NCI-H146 (cell line): ENCODE measurements around the gene TP53.
"Not testable (repeated sequence)": the region's sequence is repeated elsewhere in the genome, so short reads cannot be mapped to it uniquely, and the experiment has no call there.

Experiments used
- DNase-seq: peaks from one replicate; lab custom pipeline; 2025; lab: John Stamatoyannopoulos, UW

TP53 gene

DNA sequence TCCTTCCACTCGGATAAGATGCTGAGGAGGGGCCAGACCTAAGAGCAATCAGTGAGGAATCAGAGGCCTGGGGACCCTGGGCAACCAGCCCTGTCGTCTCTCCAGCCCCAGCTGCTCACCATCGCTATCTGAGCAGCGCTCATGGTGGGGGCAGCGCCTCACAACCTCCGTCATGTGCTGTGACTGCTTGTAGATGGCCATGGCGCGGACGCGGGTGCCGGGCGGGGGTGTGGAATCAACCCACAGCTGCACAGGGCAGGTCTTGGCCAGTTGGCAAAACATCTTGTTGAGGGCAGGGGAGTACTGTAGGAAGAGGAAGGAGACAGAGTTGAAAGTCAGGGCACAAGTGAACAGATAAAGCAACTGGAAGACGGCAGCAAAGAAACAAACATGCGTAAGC, 12.4 kb downstream of the TP53 start:
- DNase-seq, result no peak

GRCh38 chr17:7673239-7673638, 14.1 kb downstream of the TP53 start:
- no peak for DNase-seq

DNA sequence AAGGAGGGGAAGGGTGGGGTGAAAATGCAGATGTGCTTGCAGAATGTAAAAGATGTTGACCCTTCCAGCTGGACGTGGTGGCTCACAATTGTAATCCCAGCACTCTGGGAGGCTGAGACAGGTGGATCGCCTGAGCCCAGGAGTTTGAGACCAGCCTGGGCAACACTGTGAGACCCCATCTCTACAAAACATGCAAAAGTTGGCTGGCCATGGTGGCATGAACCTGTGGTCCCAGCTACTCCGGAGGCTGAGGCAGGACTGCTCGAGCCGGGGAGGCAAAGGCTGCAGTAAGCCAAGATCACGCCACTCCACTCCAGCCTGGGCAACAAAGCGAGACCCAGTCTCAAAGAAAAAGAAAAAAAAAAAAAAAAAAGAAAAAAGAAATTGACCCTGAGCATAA, 18.8 kb downstream of the TP53 start:
- no peak for DNase-seq

DNA sequence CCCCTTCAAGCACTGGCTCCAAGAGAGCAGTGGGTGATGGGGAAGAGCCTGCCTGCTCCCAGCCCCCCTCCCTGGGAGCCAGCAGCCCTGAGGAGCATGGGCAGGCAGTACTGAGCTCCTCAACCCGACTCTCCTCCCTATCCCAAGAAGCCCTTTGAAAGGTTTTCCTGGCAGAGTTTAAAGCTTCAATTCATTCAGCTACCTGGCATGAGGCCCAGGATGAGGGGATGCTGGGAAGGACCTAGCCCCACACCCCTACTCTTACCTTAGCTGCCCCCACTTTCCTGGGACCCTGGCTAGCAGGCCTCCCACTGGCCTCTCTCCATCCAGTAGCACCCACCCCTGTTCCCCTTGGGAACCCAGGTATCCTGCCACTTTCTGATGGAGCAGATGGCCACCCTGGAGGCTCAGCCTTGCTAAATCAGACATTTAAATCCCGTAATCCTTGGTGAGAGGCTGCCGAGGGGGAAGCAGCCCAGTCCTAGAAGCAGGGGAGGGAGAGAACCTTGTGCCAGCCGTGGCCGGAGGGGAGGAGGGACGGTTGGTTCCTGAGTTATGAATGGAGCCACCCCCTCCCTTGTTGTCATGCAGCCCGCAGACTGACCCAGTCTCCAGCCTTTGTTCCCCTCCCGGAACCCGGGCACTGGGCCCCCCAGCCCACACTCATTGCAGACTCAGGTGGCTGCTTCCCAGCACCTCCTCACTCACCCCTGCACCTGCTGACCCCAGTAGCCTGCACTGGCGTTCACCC, 19.5 kb downstream of the TP53 start:
- DNase-seq, result no peak

DNA sequence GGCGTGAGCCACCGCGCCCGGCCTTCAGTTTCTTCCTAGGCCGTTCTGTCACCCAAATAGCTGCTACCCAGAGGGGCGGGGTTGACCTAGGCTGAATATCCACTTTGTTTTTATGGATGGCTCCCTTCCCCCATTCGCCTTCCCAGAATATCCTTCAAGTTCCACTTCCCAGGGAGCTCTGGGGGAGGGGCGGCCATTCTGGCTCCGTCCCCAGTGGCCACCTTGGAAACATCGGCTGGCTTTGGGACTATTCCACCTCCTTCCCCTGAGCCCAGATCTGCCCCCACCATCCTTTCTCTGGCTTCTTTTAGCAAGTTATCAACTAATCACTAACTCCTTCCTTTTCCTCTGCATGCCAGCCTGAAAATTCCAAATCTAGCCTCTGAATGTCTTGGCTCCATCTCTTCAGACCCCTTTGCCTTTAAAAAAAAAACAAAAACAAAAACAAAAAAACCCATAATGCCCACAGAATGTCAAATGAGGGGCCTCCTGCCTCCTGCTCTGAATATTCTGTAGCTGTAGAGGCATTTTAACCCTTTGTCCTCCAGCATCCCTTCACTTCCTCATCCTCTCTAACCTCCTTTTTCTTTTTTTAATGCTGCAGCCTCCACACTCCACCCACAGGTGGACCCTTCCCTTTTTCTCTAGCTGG, 30.2 kb downstream of the TP53 start:
- DNase-seq, result no peak

GRCh38 chr17:7655541-7655840, 31.8 kb downstream of the TP53 start:
- no peak for DNase-seq

DNA sequence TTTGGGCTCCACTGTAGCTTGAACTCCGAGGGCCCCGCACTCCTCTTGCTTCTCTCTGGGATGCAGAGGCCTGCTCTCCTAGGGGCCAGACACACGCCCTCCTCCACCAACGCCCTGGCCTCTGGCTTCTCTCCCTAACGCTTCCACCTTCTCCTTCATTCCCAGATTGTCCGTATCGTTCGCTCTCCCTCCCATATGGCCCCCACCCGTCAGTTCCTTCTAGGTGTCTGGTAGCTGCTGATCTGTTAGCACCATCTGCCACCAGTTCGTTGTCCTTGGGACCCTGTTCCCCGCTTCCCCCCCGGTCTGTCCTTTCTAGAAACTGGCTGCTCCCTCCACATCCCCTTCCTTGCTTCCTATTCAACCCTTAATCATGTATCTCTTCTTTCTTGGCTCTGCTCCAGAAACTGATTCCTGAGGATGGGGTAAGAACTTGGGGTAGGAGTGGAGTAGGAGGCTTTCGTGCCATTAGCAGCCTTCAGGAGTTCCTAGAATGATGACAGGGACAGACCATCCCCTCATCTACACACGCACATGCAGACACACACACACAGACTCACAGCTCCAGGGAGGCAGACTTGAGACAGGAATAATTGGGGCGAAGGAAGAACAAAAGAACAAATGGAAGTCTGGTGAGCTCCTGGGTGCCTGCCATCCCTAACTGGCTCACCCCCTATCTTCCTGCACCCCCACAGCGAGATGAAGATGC, 32.3 kb downstream of the TP53 start:
- no peak for DNase-seq

DNA sequence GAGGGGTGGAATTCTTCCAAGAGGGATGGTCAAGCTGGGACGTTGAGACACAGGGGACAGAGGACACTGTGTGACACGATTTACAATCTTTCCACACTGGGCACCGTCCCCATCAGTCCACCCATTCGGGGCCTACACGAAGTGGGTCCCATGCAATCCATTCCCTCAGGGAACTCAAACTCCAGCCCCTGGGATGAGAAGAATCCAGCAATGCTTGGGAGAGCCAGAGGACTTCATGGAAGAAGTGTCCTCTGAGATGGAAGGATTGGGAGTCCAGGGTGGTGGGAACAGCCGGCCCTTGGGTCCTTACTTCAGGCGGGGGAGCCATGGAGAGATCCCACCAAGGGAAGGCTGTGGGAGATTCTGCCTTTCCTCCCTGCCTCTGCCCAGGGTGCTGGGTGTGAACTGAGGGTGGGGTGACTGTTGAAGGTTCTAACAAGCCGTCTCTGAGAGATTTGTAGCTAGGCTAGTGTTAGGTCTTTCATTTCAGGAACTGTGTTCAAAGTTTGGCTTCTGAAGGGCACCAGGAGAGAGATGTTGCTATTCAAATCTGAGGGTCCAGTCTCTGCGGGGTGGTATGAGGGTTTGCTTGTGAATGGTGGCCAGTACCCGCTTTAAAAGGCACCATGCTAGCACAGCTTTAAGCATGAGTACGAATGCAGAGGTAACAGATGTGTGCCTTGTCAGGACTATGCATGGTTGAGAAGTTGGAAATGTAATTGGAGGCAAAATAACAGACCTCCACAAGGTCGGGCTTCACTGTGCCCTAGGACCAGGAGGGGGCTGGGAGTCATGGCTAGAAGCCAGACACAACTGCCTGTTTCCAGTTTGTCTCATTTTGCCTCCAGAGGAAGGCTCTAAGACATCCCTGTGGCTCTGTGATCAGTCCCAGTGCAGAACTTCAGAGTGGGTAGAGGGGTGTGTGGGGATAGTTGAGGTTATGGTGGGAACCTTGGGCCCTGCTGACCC, 34.6 kb downstream of the TP53 start:
- no peak for DNase-seq

DNA sequence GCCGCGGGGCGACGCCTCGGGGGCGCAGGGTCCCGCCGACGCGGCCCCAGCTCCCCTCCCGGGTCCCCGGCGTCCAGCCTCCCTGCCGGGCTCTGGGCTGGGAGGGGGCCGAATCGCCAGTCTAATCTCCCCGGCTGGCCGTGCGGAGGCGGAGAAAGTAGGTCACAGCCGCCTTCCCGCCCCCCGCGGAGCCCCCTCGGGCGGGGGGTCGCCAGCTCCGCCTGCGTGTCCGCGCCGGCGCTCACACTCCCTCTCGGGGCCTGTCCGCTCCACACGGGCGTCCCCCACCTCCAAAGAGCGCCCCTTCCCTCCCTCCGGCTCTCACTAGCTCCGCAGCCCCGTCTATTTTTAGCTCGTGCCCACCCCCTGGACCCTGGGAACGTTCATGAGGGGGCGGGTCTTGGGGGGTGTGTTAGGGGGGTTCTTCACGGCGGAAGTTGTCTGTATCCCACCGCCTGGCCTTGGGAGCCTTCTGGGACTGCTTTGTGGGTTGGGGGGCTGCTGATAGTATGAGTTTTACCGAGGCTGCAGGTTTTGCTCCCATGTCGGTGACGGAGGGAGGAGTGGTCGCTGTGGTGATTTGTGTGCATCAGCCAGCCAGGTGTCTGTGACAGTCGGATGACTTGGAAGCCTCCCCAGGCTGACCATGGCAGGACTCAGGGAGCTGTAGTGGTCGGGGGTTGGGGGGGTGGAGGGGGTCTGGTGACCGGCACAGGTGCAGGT, 35.5 kb downstream of the TP53 start:
- peak; percentile 35 for DNase-seq

- no peak for DNase-seq
These were observed 36.1 kb downstream of the TP53 start for GRCh38 chr17:7651097-7651664.

DNA sequence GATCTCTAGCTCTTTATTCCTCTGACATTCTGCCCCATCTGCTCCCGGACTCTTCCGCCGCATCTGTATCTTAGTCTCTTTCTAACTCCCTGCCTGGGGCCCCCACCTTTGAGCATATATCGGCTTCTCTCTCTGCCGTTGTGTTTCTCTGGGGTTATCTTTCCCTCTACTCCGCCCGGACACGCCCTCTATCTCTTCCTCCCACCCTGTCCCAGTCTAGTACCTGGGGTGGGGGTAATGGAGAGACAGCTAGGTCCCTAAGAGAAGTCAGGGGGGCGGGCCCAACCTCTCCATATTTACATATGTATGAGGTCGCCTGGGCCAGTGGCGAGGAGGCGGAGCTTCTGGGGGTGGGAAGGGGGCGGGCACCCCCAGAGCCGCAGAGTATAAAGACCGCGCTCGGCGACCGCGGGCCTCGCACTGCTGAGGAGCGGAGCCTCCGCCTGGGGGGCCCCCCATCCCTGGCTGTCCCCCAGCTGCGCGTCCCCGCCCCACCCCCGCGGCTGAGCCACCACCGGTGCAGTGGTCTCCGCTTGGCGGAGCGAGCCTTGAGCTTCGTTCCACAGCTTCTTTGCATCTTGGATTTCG, 36.7 kb downstream of the TP53 start, which contains the start of gene ATP1B2:
Gene ATP1B2, plus strand, starts transcription at position 418 of the 588 bp plus-strand sequence. CDS start 593 bp downstream, outside the sequence.
- peak; percentile 93 for DNase-seq

DNA sequence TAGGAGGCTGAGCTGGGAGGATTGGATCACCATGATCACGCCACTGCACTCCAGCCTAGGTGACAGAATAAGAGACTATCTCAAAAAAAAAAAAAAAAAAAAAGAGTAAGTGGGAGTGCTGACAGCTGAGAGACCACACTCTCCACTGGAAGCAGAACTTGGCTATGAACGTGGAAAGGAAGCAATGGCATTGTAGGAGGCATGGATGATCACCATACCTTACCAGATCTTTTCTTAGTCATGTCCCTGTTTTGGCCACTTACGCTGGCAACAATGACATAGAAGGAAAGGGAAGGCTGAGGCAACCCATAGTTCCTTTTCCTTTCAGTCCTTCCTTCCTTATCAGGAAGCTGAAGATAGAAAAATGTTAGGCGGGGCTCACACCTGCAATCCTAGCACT, 40.3 kb downstream of the TP53 start:
- no peak for DNase-seq

DNA sequence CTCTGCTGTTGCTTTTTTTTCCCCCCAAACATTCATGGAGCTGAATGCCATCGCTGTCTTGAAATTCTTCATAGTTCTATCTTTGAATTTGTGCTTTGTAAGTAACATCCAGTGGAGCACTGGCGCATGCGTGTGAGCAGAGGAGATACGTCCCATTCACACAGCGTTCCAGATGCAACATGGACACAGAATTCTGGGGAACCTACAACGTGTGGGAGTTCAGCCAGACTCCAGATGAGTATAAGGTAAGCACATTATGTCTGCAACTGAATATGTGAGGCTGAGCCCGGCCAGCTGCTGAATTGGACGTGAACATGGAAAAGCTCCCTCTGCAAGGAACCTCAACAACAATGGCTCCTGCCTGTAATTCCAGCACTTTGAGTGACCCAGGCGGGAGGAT, 40.8 kb downstream of the TP53 start:
- DNase-seq, result no peak

- DNase-seq, result no peak
These were observed 42.5 kb downstream of the TP53 start for GRCh38 chr17:7644775-7645174.

DNA sequence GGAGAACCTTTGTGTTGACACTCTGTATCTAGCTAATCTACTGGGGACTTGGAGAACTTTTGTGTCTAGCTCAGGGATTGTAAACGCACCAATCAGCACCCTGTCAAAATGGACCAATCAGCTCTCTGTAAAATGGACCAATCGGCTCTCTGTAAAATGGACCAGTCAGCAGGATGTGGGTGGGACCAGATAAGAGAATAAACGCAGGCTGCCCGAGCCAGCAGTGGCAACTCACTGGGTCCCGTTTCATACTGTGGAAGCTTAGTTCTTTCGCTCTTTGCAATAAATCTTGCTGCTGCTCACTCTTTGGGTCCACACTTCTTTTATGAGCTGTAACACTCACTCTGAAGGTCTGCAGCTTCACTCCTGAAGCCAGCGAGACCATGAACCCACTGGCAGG, 45.7 kb downstream of the TP53 start:
- not testable (repeated sequence) for DNase-seq

DNA sequence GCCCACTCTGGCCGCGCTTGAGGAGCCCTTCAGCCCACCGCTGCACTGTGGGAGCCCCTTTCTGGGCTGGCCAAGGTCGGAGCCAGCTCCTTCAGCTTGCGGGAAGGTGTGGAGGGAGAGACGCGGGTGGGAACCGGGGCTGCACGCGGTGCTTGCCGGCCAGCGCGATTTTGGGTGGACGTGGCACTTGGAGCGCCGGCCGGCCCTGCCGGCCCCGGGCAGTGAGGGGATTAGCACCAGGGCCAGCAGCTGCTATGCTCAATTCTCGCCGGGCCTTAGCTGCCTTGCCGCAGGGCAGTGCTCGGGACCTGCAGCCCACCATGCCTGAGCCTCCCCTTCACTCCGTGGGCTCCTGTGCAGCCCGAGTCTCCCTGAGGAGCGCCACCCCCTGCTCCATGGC, 46.5 kb downstream of the TP53 start:
- no peak for DNase-seq

DNA sequence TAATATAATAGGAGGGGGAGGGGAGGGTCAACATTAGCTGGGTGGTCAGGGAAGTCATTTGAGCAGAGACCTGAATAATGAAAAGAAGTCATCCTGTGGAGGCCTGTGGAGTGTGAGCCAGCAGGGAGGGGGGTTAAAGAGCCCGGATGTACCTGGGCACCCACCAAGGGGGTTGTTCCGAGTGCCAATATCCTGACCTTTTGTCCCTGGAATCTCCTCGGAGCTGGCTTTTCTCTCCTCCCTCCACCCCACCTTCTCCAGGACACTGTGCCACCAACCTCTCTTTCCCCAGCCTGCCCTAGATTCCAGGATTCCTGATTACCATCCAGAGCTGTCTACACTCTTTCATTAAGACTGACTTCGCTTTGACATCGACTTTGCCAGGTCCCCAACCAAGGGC, 51.1 kb downstream of the TP53 start:
- no peak for DNase-seq

DNA sequence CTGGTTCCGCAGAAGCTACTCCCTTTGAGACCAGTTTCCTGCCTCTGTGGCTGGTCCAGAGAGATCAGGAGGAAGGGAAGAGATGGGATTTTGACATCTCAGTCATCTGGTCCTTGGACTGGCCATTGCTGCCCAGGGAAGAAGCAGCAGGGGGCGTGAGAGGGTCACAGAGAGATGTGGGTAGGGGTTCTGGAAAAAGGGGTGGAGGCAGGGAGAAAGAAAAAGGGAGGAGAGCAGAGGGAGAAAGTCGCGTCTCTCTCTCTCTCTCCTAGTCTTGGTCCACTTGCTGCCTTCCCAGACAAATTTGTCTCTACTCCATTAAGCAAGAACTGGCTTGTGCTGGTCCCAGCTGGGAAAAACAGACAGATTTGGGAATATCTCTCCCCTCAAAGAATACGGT, 52.9 kb downstream of the TP53 start:
- DNase-seq, result peak; percentile 55

DNA sequence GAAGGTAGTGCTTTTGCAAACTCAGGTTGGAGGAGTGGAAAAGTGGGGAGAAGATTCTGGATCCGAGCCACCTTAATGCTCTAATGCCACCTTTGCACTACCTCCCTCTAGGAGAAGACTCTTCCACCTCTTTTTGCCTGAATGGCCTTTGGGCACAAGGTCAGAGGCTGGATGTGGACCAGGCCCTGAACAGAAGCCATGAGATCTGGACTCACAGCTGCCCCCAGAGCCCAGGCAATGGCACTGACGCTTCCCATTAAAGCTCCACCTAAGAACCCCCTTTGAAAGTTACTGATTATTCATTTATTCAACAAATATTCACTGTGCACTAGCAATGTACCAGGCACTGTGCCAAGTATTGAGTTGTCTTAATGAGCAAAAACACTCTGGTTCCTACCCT, 54.2 kb downstream of the TP53 start:
- no peak for DNase-seq

DNA sequence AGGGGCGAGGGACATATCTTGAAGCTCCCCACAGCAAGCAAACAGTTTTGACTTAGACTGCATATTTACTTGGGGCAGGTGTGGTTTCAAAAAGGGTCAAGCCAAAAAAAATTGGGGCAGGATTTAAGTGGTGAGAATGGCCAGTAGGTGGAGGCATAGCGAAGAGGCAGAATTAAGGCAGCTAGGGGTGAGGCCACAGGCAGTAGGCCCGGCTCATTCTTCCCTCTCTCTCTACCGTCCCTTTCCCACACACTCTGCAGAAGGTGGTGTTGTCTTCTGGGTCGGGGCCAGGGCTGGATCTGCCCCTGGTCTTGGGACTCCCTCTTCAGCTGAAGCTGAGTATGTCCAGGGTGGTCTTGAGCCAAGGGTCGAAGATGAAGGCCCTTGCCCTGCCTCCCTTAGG, 54.8 kb downstream of the TP53 start:
- DNase-seq, result peak; percentile 32
